Glutamatergic neuron (in vitro differentiated cells): ENCODE data around the gene COL8A1. TPM values are rescaled to one million over a fixed set of nuclear protein-coding genes. Genes with fewer than 3 reads are reported as not detected.
"Not testable (repeated sequence)": the region's sequence is repeated elsewhere in the genome, so short reads cannot be mapped to it uniquely, and the experiment has no call there.

Experiments used
- DNase-seq: peaks from one replicate; pipeline ENCODE4 v3.0.0; 2022
- H3K27ac Mint-ChIP-seq: one replicate; pipeline ENCODE4 v1.8.0; 2020; ENCODE audit warnings: mild to moderate bottlenecking, mixed read lengths, inconsistent platforms; ENCODE audit not compliant: unreplicated experiment
- H3K27me3 Mint-ChIP-seq: one replicate; pipeline ENCODE4 v1.8.0; 2020; ENCODE audit warnings: mild to moderate bottlenecking, moderate library complexity, mixed read lengths, inconsistent platforms; ENCODE audit not compliant: unreplicated experiment
- H3K36me3 Mint-ChIP-seq: one replicate; pipeline ENCODE4 v1.8.0; 2020; ENCODE audit warnings: mild to moderate bottlenecking, mixed read lengths, inconsistent platforms; ENCODE audit not compliant: unreplicated experiment
- H3K4me1 Mint-ChIP-seq: one replicate; pipeline ENCODE4 v1.8.0; 2020; ENCODE audit warnings: mild to moderate bottlenecking, low read depth, mixed read lengths, inconsistent platforms; ENCODE audit not compliant: unreplicated experiment
- H3K4me3 Mint-ChIP-seq: one replicate; pipeline ENCODE4 v1.8.0; 2020; ENCODE audit warnings: mild to moderate bottlenecking, mixed read lengths, inconsistent platforms; ENCODE audit not compliant: unreplicated experiment
- H3K9me3 Mint-ChIP-seq: one replicate; pipeline ENCODE4 v1.8.0; 2020; ENCODE audit warnings: mild to moderate bottlenecking, moderate library complexity, mixed read lengths, inconsistent platforms; ENCODE audit not compliant: unreplicated experiment
- CTCF ChIP-seq: fragments of 200-600 bp; sonication (generic); IDR thresholded peaks from one replicate; pipeline ENCODE4 v1.5.0; 2021; ENCODE audit not compliant: partially characterized antibody, unreplicated experiment
- total RNA-seq: library from RNA; stranded (reverse); fragmentation: NEBNext Ultra II Directional; extraction: Animal tissue kit (Norgen Biotek cat#: 25700); gene quantifications from one replicate; pipeline ENCODE4 v1.2.1, GENCODE V29; 2021; ENCODE audit not compliant: unreplicated experiment

COL8A1 gene
- total RNA-seq, 1 donor from 2014 or later: 0.25 TPM

- no peaks in the 10 kb centered on the region for H3K27me3 Mint-ChIP-seq
- no peak overlapping the region for H3K4me3 Mint-ChIP-seq
- H3K27ac Mint-ChIP-seq: no peak overlapping the region
- H3K36me3 Mint-ChIP-seq: no peaks in the 10 kb centered on the region
- TF ChIP-seq CTCF: no peak
- no peaks in the 10 kb centered on the region for H3K9me3 Mint-ChIP-seq
- peaks cover 5% of the 10 kb centered on the region for H3K4me1 Mint-ChIP-seq
- DNase-seq: no peak
Measured at GRCh38 chr3:99839613-99840012, 201.2 kb downstream of the COL8A1 start.

- not testable (repeated sequence) for H3K27me3 Mint-ChIP-seq, H3K4me3 Mint-ChIP-seq, H3K9me3 Mint-ChIP-seq, DNase-seq, H3K36me3 Mint-ChIP-seq, H3K27ac Mint-ChIP-seq
- peaks cover 16% of the 10 kb centered on the region for H3K4me1 Mint-ChIP-seq
Measured at GRCh38 chr3:99841949-99842348, 203.6 kb downstream of the COL8A1 start.

GRCh38 chr3:99842826-99843589 is 204.6 kb downstream of the COL8A1 start:
- Mint-ChIP-seq H3K9me3 (no peaks in the 10 kb centered on the region), H3K36me3 (no peaks in the 10 kb centered on the region), H3K27me3 (no peaks in the 10 kb centered on the region), H3K4me3 (no peak overlapping the region), H3K27ac (no peak overlapping the region), H3K4me1 (peaks cover 16% of the 10 kb centered on the region)
- TF ChIP-seq CTCF: peak; percentile 54
- no peak for DNase-seq

- Mint-ChIP-seq H3K9me3 (no peaks in the 10 kb centered on the region), H3K27ac (no peak overlapping the region), H3K4me3 (no peak overlapping the region), H3K36me3 (no peaks in the 10 kb centered on the region), H3K27me3 (no peaks in the 10 kb centered on the region), H3K4me1 (peaks cover 16% of the 10 kb centered on the region)
- no peak for DNase-seq
- peak; percentile 8 for TF ChIP-seq CTCF
Measured at GRCh38 chr3:99843590-99844258, 205.3 kb downstream of the COL8A1 start.

- no peak for DNase-seq
- Mint-ChIP-seq H3K27me3 (no peaks in the 10 kb centered on the region), H3K36me3 (no peaks in the 10 kb centered on the region), H3K27ac (no peak overlapping the region), H3K4me1 (peaks cover 16% of the 10 kb centered on the region), H3K9me3 (no peaks in the 10 kb centered on the region), H3K4me3 (no peak overlapping the region)
- TF ChIP-seq CTCF: no peak
Measured at GRCh38 chr3:99845331-99845730, 206.9 kb downstream of the COL8A1 start.
